ENCODE results near the gene ZNF624. TPM values are rescaled to one million over a fixed set of nuclear protein-coding genes. Genes with fewer than 3 reads are reported as not detected.
"Not testable (repeated sequence)": the region's sequence is repeated elsewhere in the genome, so short reads cannot be mapped to it uniquely, and the experiment has no call there.

ZNF624 gene
- 3.7 and 3.9 TPM in 2 replicates for total RNA-seq (2014; rRNA removed; shearing (Covaris generic))

GRCh38 chr17:16653367-16654041, at the start of gene ZNF624:
Gene ZNF624, minus strand, starts transcription at chr17:16653850.
- in situ Hi-C loops (cut with HindIII; ENCODE audit: low sequenced_read_pairs) = no loop called here

GRCh38 chr17:16697603-16698002, 44.0 kb upstream of the ZNF624 start:
- in situ Hi-C loops (cut with HindIII; ENCODE audit: low sequenced_read_pairs); DNase-seq (ENCODE audit: low spot score): not testable (repeated sequence)

More at GRCh38 chr17:16653367-16654041, at the start of gene ZNF624:
- DNase-seq (ENCODE audit: low spot score) = peak; percentile 95

- DNase-seq (ENCODE audit: low spot score); in situ Hi-C loops (cut with HindIII; ENCODE audit: low sequenced_read_pairs): not testable (repeated sequence)
These were observed 36.8 kb upstream of the ZNF624 start for GRCh38 chr17:16690447-16690846.

GRCh38 chr17:16689731-16690281, 36.2 kb upstream of the ZNF624 start, which contains the start of gene CCDC144A:
Gene CCDC144A, plus strand, starts transcription at chr17:16690241. Its CDS starts 160 bp downstream, at chr17:16690401.
- in situ Hi-C loops (cut with HindIII; ENCODE audit: low sequenced_read_pairs) = not testable (repeated sequence)
- DNase-seq (ENCODE audit: low spot score) = peak; percentile 72

GRCh38 chr17:16687151-16687550, 33.5 kb upstream of the ZNF624 start:
- DNase-seq (ENCODE audit: low spot score); in situ Hi-C loops (cut with HindIII; ENCODE audit: low sequenced_read_pairs): not testable (repeated sequence)

GRCh38 chr17:16686019-16686418, 32.4 kb upstream of the ZNF624 start:
- in situ Hi-C loops (cut with HindIII; ENCODE audit: low sequenced_read_pairs); DNase-seq (ENCODE audit: low spot score): not testable (repeated sequence)

- in situ Hi-C loops (cut with HindIII; ENCODE audit: low sequenced_read_pairs) = not testable (repeated sequence)
- DNase-seq (ENCODE audit: low spot score) = peak; percentile 54
These were observed 29.9 kb upstream of the ZNF624 start for GRCh38 chr17:16683290-16684138.

GRCh38 chr17:16676676-16677268, 23.1 kb upstream of the ZNF624 start:
- in situ Hi-C loops (cut with HindIII; ENCODE audit: low sequenced_read_pairs) = no loop called here
- DNase-seq (ENCODE audit: low spot score) = no peak

GRCh38 chr17:16666907-16667636, 13.4 kb upstream of the ZNF624 start:
- in situ Hi-C loops (cut with HindIII; ENCODE audit: low sequenced_read_pairs) = not testable (repeated sequence)

GRCh38 chr17:16666553-16666906, 12.9 kb upstream of the ZNF624 start:
- in situ Hi-C loops (cut with HindIII; ENCODE audit: low sequenced_read_pairs) = not testable (repeated sequence)

More at GRCh38 chr17:16666907-16667636, 13.4 kb upstream of the ZNF624 start:
- peak; percentile 74 for DNase-seq (ENCODE audit: low spot score)

GRCh38 chr17:16662936-16663335, 9.3 kb upstream of the ZNF624 start:
- in situ Hi-C loops (cut with HindIII; ENCODE audit: low sequenced_read_pairs) = no loop called here
- no peak for DNase-seq (ENCODE audit: low spot score)

More at GRCh38 chr17:16666553-16666906, 12.9 kb upstream of the ZNF624 start:
- DNase-seq (ENCODE audit: low spot score) = peak; percentile 27

- in situ Hi-C loops (cut with HindIII; ENCODE audit: low sequenced_read_pairs) = no loop called here
- no peak for DNase-seq (ENCODE audit: low spot score)
These were observed 7.6 kb upstream of the ZNF624 start for GRCh38 chr17:16661217-16661616.

- in situ Hi-C loops (cut with HindIII; ENCODE audit: low sequenced_read_pairs) = no loop called here
- DNase-seq (ENCODE audit: low spot score) = peak; percentile 52
These were observed 743 bp downstream of the ZNF624 start for GRCh38 chr17:16652847-16653366.

- no peak for DNase-seq (ENCODE audit: low spot score)
- in situ Hi-C loops (cut with HindIII; ENCODE audit: low sequenced_read_pairs) = no loop called here
These were observed 1.4 kb downstream of the ZNF624 start for GRCh38 chr17:16652252-16652651.

GRCh38 chr17:16649585-16649984, 4.1 kb downstream of the ZNF624 start:
- in situ Hi-C loops (cut with HindIII; ENCODE audit: low sequenced_read_pairs) = no loop called here
- DNase-seq (ENCODE audit: low spot score) = no peak

- in situ Hi-C loops (cut with HindIII; ENCODE audit: low sequenced_read_pairs) = no loop called here
These were observed 14.2 kb downstream of the ZNF624 start for GRCh38 chr17:16639438-16639837.

GRCh38 chr17:16623282-16623681, 30.4 kb downstream of the ZNF624 start:
- in situ Hi-C loops (cut with HindIII; ENCODE audit: low sequenced_read_pairs) = no loop called here

More at GRCh38 chr17:16639438-16639837, 14.2 kb downstream of the ZNF624 start:
- DNase-seq (ENCODE audit: low spot score) = no peak

GRCh38 chr17:16622540-16623277, 30.9 kb downstream of the ZNF624 start:
- in situ Hi-C loops (cut with HindIII; ENCODE audit: low sequenced_read_pairs) = no loop called here
- DNase-seq (ENCODE audit: low spot score) = no peak

More at GRCh38 chr17:16623282-16623681, 30.4 kb downstream of the ZNF624 start:
- no peak for DNase-seq (ENCODE audit: low spot score)

All from G401 (cell line).